HFFc6 (cell line): ENCODE data around the gene RAI1. TPM values are rescaled to one million over a fixed set of nuclear protein-coding genes. Genes with fewer than 3 reads are reported as not detected.

Experiments
- DNase-seq: peaks from one replicate; pipeline ENCODE4 v3.0.0-alpha.2; 2018
- H3K27ac Mint-ChIP-seq: 2 replicates; pipeline ENCODE4 v1.8.0; 2020; ENCODE audit warnings: mild to moderate bottlenecking, mixed read lengths
- H3K27me3 Mint-ChIP-seq: 2 replicates; pipeline ENCODE4 v1.8.0; 2021; ENCODE audit warnings: mild to moderate bottlenecking, moderate library complexity, mixed read lengths; ENCODE audit not compliant: insufficient read depth
- H3K36me3 Mint-ChIP-seq: 2 replicates; pipeline ENCODE4 v1.8.0; 2021; ENCODE audit warnings: low read depth, mixed read lengths
- H3K4me1 Mint-ChIP-seq: 2 replicates; pipeline ENCODE4 v1.8.0; 2020; ENCODE audit warnings: low read depth, mixed read lengths
- H3K4me3 Mint-ChIP-seq: 2 replicates; pipeline ENCODE4 v1.8.0; 2020; ENCODE audit warnings: mild to moderate bottlenecking, moderate library complexity, mixed read lengths
- H3K9me3 Mint-ChIP-seq: 2 replicates; pipeline ENCODE4 v1.8.0; 2020; ENCODE audit warnings: mild to moderate bottlenecking, mixed read lengths
- total RNA-seq, 6 experiments: library from RNA; stranded (reverse); fragmentation: NEBNext Ultra II Directional; extraction: Animal tissue kit (Norgen Biotek cat#: 25700); gene quantifications; 2 replicates in 1 of 6; 3 replicates in 5 of 6; pipeline ENCODE4 v1.2.3, GENCODE V29; 2021
- TF ChIP-seq, protein P1 (sequence below): fragments of 200-600 bp; sonication (generic); IDR thresholded peaks from 2 replicates; pipeline ENCODE4 v1.5.0; 2021; ENCODE audit warnings: antibody characterized with exemption, mild to moderate bottlenecking

RAI1 gene
- total RNA-seq, 6 experiments from 2014 or later, result 26.9 to 29.3 (median 29.0) TPM

DNA sequence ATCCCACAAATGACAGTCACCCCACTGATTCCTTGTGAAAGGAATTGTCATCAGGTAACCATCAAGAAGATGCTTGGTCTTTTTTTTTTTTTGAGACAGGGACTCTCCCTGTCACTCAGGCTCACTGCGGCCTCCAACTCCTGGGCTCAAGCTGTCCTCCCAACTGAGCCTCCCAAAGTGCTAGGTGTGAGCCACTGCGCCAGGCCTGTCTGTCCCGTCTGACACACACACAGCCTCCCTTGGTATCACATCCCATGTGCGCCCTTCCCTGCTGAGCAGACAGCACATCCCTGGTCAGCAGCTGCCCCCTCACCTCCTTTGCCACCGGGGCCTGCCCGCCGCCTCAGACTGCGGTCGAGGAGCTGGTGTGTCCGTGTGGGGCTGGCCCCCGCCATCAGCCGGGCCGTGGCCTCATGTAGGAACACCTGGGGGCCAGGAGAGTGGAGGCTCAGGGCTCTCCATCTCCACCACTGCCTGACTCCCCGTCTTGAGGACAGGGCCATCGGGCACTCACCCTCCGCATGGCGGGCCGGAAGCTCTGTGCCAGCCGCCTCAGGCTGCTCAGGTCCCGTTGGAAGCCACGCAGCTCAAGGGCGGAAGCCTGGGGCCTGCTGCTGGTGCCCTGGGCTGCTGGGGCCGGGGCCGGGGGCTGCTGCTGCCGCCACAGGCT lies 131.9 kb downstream of the RAI1 start:
- H3K4me1 Mint-ChIP-seq, result peaks cover 4% of the 10 kb centered on the region
- no peak for DNase-seq
- H3K9me3 Mint-ChIP-seq, result no peaks in the 10 kb centered on the region; the same call in 1 of the 2 replicates
- H3K36me3 Mint-ChIP-seq, result no peaks in the 10 kb centered on the region; the same call in 1 of the 2 replicates
- H3K27me3 Mint-ChIP-seq, result peaks cover 43% of the 10 kb centered on the region
- H3K4me3 Mint-ChIP-seq, result no peak overlapping the region
- no peak overlapping the region for H3K27ac Mint-ChIP-seq
- TF ChIP-seq, protein P1, sequence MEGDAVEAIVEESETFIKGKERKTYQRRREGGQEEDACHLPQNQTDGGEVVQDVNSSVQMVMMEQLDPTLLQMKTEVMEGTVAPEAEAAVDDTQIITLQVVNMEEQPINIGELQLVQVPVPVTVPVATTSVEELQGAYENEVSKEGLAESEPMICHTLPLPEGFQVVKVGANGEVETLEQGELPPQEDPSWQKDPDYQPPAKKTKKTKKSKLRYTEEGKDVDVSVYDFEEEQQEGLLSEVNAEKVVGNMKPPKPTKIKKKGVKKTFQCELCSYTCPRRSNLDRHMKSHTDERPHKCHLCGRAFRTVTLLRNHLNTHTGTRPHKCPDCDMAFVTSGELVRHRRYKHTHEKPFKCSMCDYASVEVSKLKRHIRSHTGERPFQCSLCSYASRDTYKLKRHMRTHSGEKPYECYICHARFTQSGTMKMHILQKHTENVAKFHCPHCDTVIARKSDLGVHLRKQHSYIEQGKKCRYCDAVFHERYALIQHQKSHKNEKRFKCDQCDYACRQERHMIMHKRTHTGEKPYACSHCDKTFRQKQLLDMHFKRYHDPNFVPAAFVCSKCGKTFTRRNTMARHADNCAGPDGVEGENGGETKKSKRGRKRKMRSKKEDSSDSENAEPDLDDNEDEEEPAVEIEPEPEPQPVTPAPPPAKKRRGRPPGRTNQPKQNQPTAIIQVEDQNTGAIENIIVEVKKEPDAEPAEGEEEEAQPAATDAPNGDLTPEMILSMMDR, result no peak

DNA sequence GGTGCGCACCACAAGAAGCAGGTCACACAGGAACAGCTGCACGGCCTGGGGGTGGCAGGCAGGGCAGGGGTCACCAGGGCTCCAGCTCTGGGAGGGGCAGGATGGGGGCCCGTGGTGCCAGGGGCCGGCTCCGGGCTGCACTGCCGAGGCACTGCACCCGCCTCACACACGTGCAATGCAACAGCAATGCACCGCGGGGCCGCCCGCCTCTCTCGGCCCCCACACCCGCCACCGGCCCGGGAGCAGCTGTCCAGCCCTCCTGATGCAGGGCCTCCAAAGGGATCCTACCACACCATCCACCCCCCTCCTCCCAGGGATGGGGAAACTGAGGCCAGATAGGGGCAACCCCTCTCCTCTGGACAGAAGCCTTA lies 132.5 kb downstream of the RAI1 start:
- peaks cover 5% of the 10 kb centered on the region; the same call in 1 of the 2 replicates for H3K36me3 Mint-ChIP-seq
- H3K4me3 Mint-ChIP-seq, result no peak overlapping the region
- DNase-seq, result no peak
- TF ChIP-seq, protein P1, result no peak
- H3K9me3 Mint-ChIP-seq, result no peaks in the 10 kb centered on the region; the same call in 1 of the 2 replicates
- H3K27ac Mint-ChIP-seq, result no peak overlapping the region
- peaks cover 44% of the 10 kb centered on the region for H3K27me3 Mint-ChIP-seq
- H3K4me1 Mint-ChIP-seq, result peaks cover 9% of the 10 kb centered on the region

GRCh38 chr17:17814162-17815061 lies 133.2 kb downstream of the RAI1 start:
- Mint-ChIP-seq H3K9me3 (no peaks in the 10 kb centered on the region; the same call in 1 of the 2 replicates), H3K4me3 (no peak overlapping the region), H3K27ac (peak overlapping the region; percentile 33; the same call in 1 of the 2 replicates), H3K36me3 (peaks cover 8% of the 10 kb centered on the region; the same call in 1 of the 2 replicates), H3K4me1 (peaks cover 14% of the 10 kb centered on the region), H3K27me3 (peaks cover 45% of the 10 kb centered on the region)
- no peak for DNase-seq
- TF ChIP-seq, protein P1, result no peak

- peaks cover 12% of the 10 kb centered on the region for H3K36me3 Mint-ChIP-seq
- DNase-seq, result no peak
- no peak overlapping the region for H3K4me3 Mint-ChIP-seq
- H3K27ac Mint-ChIP-seq, result peak overlapping the region; percentile 33; the same call in 1 of the 2 replicates
- TF ChIP-seq, protein P1, result no peak
- H3K27me3 Mint-ChIP-seq, result peaks cover 51% of the 10 kb centered on the region
- no peaks in the 10 kb centered on the region; the same call in 1 of the 2 replicates for H3K9me3 Mint-ChIP-seq
- H3K4me1 Mint-ChIP-seq, result peaks cover 21% of the 10 kb centered on the region
Observed at GRCh38 chr17:17815062-17815406, 133.8 kb downstream of the RAI1 start.

DNA sequence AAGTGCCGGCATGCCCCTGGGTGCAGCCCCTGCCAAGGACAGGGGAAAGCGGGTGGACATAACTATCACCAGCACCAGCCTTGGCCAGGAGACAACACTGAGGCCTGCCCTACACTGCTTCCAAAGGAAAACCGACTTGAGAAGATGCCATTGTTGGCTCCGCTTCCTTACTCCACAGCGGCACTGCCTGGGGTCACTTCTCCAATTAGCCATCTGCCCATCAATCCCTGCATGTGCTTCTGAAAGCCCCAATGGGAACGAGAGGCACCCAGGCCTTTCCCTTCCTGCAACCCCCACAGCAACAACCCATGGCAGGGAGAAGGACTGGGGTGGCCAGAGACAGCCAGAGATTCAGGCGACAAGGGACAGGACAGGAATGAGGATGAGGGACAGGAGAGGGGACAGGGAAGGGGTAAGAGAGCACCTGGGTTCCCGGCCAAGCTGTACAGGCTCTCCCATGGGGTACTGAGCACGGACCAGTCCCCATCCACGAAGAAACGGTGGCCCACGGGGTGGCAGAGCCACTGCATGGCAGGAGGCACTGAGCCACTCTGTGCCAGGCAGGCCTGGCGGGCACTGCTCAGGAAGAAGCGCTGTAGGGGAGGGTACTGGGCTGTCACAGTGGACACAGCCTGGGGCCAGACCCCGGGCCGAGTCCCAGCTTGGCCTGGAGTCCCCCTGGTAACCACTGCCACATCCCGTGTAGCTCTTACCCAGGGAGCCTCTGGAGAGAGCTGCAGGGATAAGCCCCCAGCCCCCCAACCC lies 134.4 kb downstream of the RAI1 start:
- no peak overlapping the region; the same call in 1 of the 2 replicates for H3K4me3 Mint-ChIP-seq
- TF ChIP-seq, protein P1, result no peak
- peaks cover 50% of the 10 kb centered on the region for H3K27me3 Mint-ChIP-seq
- H3K27ac Mint-ChIP-seq, result peak overlapping the region; percentile 39; the same call in 1 of the 2 replicates
- H3K4me1 Mint-ChIP-seq, result peaks cover 25% of the 10 kb centered on the region
- H3K9me3 Mint-ChIP-seq, result no peaks in the 10 kb centered on the region; the same call in 1 of the 2 replicates
- peaks cover 12% of the 10 kb centered on the region for H3K36me3 Mint-ChIP-seq
- no peak for DNase-seq
